ENCODE results near the gene PNLDC1.

DNA sequence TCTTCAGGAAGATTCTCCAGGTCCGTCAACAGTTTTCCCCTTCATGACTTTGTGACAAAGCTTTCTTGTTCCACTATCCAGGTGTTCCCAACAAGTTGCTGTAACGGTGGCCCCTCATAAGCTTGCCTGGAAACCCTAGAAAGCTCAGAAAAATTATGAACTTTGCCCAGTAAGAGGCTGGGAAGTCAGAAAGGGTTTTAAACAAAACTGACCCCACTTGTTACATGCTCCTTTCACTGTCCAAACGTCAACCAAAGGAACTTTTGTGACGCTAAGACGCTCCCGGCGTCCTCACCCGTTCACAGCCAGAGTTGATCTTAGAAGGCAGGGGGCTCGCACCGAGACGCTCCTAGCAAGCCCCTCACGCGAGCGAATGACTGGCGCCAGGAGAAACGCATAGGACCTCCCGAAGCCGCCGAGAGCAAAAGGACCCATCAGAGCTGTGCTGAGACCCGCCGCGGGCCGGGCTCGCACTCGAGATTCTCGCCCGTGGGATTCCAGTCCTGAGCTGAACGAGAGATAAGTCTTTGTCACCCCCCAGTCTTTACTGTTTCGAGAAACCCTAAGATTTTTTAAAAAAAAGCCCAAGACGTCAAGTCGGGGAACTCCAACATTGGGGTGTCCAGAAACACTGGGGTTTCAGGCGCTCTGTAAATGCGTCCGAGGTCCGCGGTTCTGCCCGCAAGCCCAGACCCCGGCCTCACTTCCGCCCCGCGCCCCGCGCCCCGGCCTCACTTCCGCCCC lies 38.8 kb upstream of the PNLDC1 start:
- TF ChIP-seq, protein P1, sequence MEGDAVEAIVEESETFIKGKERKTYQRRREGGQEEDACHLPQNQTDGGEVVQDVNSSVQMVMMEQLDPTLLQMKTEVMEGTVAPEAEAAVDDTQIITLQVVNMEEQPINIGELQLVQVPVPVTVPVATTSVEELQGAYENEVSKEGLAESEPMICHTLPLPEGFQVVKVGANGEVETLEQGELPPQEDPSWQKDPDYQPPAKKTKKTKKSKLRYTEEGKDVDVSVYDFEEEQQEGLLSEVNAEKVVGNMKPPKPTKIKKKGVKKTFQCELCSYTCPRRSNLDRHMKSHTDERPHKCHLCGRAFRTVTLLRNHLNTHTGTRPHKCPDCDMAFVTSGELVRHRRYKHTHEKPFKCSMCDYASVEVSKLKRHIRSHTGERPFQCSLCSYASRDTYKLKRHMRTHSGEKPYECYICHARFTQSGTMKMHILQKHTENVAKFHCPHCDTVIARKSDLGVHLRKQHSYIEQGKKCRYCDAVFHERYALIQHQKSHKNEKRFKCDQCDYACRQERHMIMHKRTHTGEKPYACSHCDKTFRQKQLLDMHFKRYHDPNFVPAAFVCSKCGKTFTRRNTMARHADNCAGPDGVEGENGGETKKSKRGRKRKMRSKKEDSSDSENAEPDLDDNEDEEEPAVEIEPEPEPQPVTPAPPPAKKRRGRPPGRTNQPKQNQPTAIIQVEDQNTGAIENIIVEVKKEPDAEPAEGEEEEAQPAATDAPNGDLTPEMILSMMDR (IDR thresholded peaks at IDR 0.05 in 4 of 5, conservative IDR thresholded peaks at IDR 0.05 in 1 of 5): no peak
- TF ChIP-seq POLR2A (IDR thresholded peaks at IDR 0.05): no peak
